Testis (tissue), 3 donors: Measurements from ENCODE around the gene ABLIM3. TPM values are rescaled to one million over a fixed set of nuclear protein-coding genes. Genes with fewer than 3 reads are reported as not detected.

Source experiments
- DNase-seq: peaks from one replicate; pipeline ENCODE4 v3.0.0-alpha.2; 2019
- H3K27ac ChIP-seq, 2 donors: fragments of 200-600 bp; sonication (generic); one replicate each; pipeline ENCODE4 v1.5.1; 2019
- H3K27me3 ChIP-seq: fragments of 200-600 bp; sonication (generic); one replicate; pipeline ENCODE4 v1.5.1; 2019
- H3K36me3 ChIP-seq: fragments of 200-600 bp; sonication (generic); one replicate; pipeline ENCODE4 v1.5.1; 2017; ENCODE audit warnings: low read depth; ENCODE audit errors: missing control alignments
- H3K4me1 ChIP-seq: fragments of 200-600 bp; sonication (generic); one replicate; pipeline ENCODE4 v1.5.1; 2019
- H3K4me3 ChIP-seq, 2 donors: fragments of 200-600 bp; sonication (generic); one replicate each; pipeline ENCODE4 v1.5.1; 2017 to 2019
- H3K9me3 ChIP-seq: fragments of 200-600 bp; sonication (generic); one replicate; pipeline ENCODE4 v1.5.1; 2017
- POLR2A ChIP-seq: fragments of 450-650 bp; IDR thresholded peaks from one replicate; pipeline ENCODE4 v1.6.1; 2017; ENCODE audit warnings: antibody characterized with exemption, mild to moderate bottlenecking, moderate library complexity
- WGBS, 2 donors: methylation state at CpG; one replicate each; pipeline ENCODE4 v1.1.5; 2018; 5-methylcytosine and 5-hydroxymethylcytosine counted together
- intact Hi-C: fragments of 100-400 bp; cut with DNase I; formaldehyde crosslinking; loops from one replicate; pipeline ENCODE4 v1.15.1; 2023; ENCODE audit warnings: low total_unique reads
- polyA plus RNA-seq: library from polyadenylated mRNA; stranded (reverse); fragments of 350-450 nt; fragmentation: Illumina TruSeq; extraction: RNeasy Lipid Tissue Mini Kit (QIAGEN cat#74804); gene quantifications from one replicate; pipeline ENCODE4 v1.2.3, GENCODE V29; 2014; ENCODE audit warnings: low read depth, low replicate concordance; ENCODE audit not compliant: insufficient read depth
- total RNA-seq, 2 donors: library from RNA; depleted of rRNA; stranded (reverse); fragments of >200 nt; gene quantifications; one replicate each; pipeline ENCODE4 v1.2.3, GENCODE V29; 2016
- TF ChIP-seq, protein P1 (sequence below), 3 experiments: fragments of 450-650 bp in 2 of 3; fragments of 200-600 bp in 1 of 3; sonication (generic) in 1 of 3; IDR thresholded peaks; one replicate each; pipeline ENCODE4 v1.5.1; 2016 to 2019; ENCODE audit warnings: antibody characterized with exemption in 3 of 3, mild to moderate bottlenecking in 2 of 3, moderate library complexity in 1 of 3

Gene ABLIM3
- total and polyA plus RNA-seq, 3 donors from 2014 or later, result 5.6 to 8.9 (median 7.6) TPM

DNA sequence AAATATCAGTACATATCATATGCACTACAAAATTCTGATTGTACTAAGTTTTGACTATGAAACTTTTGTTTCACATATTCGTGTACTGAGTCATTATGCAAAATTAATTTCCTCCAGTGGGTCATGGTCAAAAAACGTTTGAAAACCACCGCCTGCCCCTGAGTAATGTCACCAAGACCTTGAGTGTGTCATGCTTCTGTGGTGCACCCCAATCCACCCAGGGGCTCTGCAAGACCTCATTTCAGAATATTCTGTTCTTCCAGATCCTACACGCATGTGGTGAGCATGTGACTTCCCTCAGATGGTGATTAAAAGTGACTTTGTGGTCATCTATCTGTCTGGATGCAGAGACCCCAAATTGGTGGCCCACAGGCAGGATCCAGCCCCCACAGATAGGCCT, 31.0 kb downstream of the ABLIM3 start:
- intact Hi-C loops, result no loop called here
- Histone ChIP-seq H3K27ac (no peak overlapping the region), H3K4me3 (no peak overlapping the region), H3K9me3 (no peaks in the 10 kb centered on the region), H3K27me3 (no peaks in the 10 kb centered on the region), H3K4me1 (no peaks in the 10 kb centered on the region), H3K36me3 (no peaks in the 10 kb centered on the region)
- TF ChIP-seq POLR2A, result no peak
- TF ChIP-seq, protein P1, sequence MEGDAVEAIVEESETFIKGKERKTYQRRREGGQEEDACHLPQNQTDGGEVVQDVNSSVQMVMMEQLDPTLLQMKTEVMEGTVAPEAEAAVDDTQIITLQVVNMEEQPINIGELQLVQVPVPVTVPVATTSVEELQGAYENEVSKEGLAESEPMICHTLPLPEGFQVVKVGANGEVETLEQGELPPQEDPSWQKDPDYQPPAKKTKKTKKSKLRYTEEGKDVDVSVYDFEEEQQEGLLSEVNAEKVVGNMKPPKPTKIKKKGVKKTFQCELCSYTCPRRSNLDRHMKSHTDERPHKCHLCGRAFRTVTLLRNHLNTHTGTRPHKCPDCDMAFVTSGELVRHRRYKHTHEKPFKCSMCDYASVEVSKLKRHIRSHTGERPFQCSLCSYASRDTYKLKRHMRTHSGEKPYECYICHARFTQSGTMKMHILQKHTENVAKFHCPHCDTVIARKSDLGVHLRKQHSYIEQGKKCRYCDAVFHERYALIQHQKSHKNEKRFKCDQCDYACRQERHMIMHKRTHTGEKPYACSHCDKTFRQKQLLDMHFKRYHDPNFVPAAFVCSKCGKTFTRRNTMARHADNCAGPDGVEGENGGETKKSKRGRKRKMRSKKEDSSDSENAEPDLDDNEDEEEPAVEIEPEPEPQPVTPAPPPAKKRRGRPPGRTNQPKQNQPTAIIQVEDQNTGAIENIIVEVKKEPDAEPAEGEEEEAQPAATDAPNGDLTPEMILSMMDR (IDR thresholded peaks at IDR 0.05), result no peak
- 63 to 71% methylated on average over 4 of the region's 4 CpGs for WGBS, 2 donors
- no peak for DNase-seq

DNA sequence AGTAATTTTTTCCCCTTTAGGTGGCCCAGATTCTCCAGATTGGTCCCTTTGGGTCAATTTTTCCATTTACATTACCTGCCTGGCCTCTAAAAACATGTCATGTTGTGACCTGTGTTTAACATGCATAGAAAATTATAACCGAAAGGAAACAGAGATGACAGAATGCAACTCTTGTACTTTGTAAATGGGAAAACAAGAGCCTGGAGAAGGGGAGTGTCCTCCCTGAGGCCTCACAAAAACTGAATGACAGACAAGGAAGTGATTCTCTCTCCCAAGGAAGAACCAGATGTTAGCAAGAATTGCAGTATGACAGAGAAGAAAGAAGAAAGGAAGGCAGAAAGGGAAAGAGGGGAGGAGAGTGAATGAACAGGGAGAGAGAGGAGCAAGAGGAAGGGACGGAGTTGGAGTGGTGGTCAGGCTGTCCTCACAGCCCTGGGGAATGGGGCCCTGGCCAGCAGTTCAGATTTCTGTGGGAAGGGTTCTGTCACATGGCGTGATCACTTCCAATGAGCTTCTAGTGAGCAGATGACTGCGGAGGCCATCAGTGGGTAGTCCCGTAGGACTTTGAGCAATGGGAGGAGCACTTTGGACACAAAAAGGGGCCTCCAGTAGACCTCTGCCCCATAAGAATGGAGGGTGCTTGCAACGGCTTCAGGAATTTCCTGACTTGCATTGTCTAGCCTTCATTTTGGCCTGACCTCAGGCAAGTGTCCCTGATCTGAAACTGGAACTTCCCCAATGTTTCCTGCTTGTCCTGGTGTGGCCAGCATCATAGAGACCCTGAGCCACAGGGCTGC, 31.6 kb downstream of the ABLIM3 start:
- intact Hi-C loops, result no loop called here
- no peaks in the 10 kb centered on the region for H3K36me3 ChIP-seq
- no peak overlapping the region for H3K27ac ChIP-seq
- H3K9me3 ChIP-seq, result no peaks in the 10 kb centered on the region
- WGBS, 2 donors, result 87 to 92% methylated on average over 6 of the region's 6 CpGs
- no peaks in the 10 kb centered on the region for H3K27me3 ChIP-seq
- no peak for DNase-seq
- no peaks in the 10 kb centered on the region for H3K4me1 ChIP-seq
- TF ChIP-seq, protein P1 (IDR thresholded peaks at IDR 0.05), result no peak
- TF ChIP-seq POLR2A, result no peak
- H3K4me3 ChIP-seq, result no peak overlapping the region

DNA sequence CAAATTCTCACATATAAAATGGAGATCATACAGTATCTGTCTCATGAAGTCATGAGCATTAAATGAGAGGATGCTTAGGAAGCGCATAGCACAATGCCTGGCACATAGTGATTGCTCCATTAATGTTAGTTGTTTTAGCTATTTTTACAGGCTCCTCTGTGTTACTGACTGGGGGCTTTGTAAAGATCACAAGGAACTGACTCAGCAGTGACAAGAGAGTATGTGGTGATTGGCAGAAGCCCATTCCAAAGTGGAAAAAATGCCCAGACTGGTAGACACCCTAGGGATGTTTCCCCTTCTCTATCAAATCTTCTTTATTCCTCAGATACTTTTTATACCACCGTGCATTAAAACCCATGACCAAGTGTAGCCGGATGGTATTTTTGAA, 33.5 kb downstream of the ABLIM3 start:
- 91 to 99% methylated on average over 3 of the region's 3 CpGs for WGBS, 2 donors
- DNase-seq, result no peak
- no peaks in the 10 kb centered on the region for H3K27me3 ChIP-seq
- no peaks in the 10 kb centered on the region for H3K9me3 ChIP-seq
- H3K36me3 ChIP-seq, result no peaks in the 10 kb centered on the region
- no peaks in the 10 kb centered on the region for H3K4me1 ChIP-seq
- no peak overlapping the region for H3K4me3 ChIP-seq
- H3K27ac ChIP-seq, result no peak overlapping the region
- intact Hi-C loops, result no loop called here
- no peak for TF ChIP-seq POLR2A
- TF ChIP-seq, protein P1 (IDR thresholded peaks at IDR 0.05), result no peak

DNA sequence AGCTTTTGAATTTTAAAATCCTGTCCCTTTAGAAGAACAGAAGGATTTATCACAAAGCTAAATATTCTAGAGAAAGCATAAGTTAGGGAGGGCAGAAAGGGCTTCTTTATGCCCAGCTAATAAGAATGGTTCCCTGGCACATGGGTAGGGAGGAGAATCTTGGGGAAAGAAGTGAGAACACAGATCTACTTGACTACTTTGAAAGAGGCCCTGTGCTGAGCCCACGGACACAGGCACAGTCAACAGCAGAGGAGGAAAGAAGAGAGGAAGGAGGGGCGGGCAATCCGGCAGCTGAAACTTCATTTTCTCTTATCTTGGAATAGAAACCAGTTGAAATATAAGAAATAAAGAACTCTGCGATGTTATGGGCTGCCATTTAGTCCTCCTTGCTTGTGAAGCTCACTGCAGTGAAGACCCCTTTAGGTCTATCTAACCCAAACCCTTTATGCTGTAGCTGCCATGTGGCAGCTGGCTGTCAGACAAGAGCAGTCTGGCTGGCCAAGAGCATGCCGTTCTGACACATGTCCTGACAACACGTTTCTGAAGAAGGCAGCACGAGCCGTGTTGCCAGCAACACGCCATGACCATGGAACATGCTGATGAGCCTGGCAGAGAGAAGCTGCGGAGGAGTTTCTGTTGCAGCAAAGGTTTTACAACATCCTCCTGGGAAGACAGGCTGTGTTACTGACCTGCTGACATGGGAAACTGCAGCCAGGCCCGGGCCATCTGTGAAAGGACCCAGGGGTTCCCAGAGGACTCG, 34.2 kb downstream of the ABLIM3 start:
- intact Hi-C loops, result no loop called here
- Histone ChIP-seq H3K4me3 (no peak overlapping the region), H3K9me3 (no peaks in the 10 kb centered on the region), H3K27ac (no peak overlapping the region), H3K36me3 (no peaks in the 10 kb centered on the region), H3K4me1 (no peaks in the 10 kb centered on the region), H3K27me3 (no peaks in the 10 kb centered on the region)
- 50 to 64% methylated on average over 11 to 12 of the region's 12 CpGs for WGBS, 2 donors
- TF ChIP-seq POLR2A, result no peak
- TF ChIP-seq, protein P1 (IDR thresholded peaks at IDR 0.05), result no peak
- DNase-seq, result peak; percentile 19
